Posterior vena cava (tissue), 2 donors: ENCODE results near the gene SMIM44. TPM values are rescaled to one million over a fixed set of nuclear protein-coding genes. Genes with fewer than 3 reads are reported as not detected.

Source experiments
- total RNA-seq, 2 donors: library from RNA; stranded (reverse); fragmentation: NEBNext Ultra II Directional; extraction: Animal tissue kit (Norgen Biotek cat#: 25700); gene quantifications; one replicate each; pipeline ENCODE4 v1.2.1, GENCODE V29; 2021
- donor health status: DM: yes; HTN: yes; CAD: no.
- donor health status: DM: yes; HTN: yes; CAD: no.

SMIM44 gene
- total RNA-seq, 2 donors from 2014 or later, result not detected

Other genes starting within 250 kb of the SMIM44 start
- 100 to 1,000 TPM; 196 to 223 TPM for gene NFIC, start 116.9 kb downstream of the SMIM44 start, total RNA-seq
- gene SMIM24, start 2.9 kb downstream of the SMIM44 start, total RNA-seq, result not detected
- gene DOHH, start 17.2 kb upstream of the SMIM44 start, total RNA-seq, result 10 to 100 TPM; 10.1 to 10.7 TPM
- 10 to 100 TPM; 29.0 to 29.5 TPM for gene FZR1, start 22.9 kb upstream of the SMIM44 start, total RNA-seq
- 1 to 10 TPM in 1 of 2 donors, under 1 TPM in 1; 0.90 to 2.6 TPM for gene TEKTIP1, start 55.7 kb upstream of the SMIM44 start, total RNA-seq
- gene MFSD12, start 74.1 kb upstream of the SMIM44 start, total RNA-seq, result 10 to 100 TPM; 49.6 to 52.7 TPM
- gene HMG20B, start 89.5 kb upstream of the SMIM44 start, total RNA-seq, result 100 to 1,000 TPM in 1 of 2 donors, 10 to 100 TPM in 1; 96.8 to 111 TPM
- 10 to 100 TPM; 13.9 to 14.6 TPM for gene GIPC3, start 102.0 kb upstream of the SMIM44 start, total RNA-seq
- gene TBXA2R, start 123.4 kb upstream of the SMIM44 start, total RNA-seq, result 10 to 100 TPM; 46.9 to 49.6 TPM
- 10 to 100 TPM; 13.0 to 17.0 TPM for gene CACTIN, start 143.3 kb upstream of the SMIM44 start, total RNA-seq
- 10 to 100 TPM; 80.9 to 85.4 TPM for gene PIP5K1C, start 217.0 kb upstream of the SMIM44 start, total RNA-seq
- gene TJP3, start 224.9 kb upstream of the SMIM44 start, total RNA-seq, result under 1 TPM in 1 of 2 donors, not detected in 1; 0.10 TPM